Neural cell (in vitro differentiated cells): ENCODE data around the gene RBFOX2.

Experiments
- CTCF ChIP-seq: fragments of 450-650 bp; IDR thresholded peaks from 2 replicates; pipeline ENCODE4 v1.5.1; 2014; ENCODE audit warnings: antibody characterized with exemption, mild to moderate bottlenecking, moderate library complexity; ENCODE audit not compliant: poor library complexity, severe bottlenecking
- EP300 ChIP-seq: fragments of 450-650 bp; conservative IDR thresholded peaks from 2 replicates; pipeline ENCODE4 v1.6.1; 2014; ENCODE audit warnings: antibody characterized with exemption, mild to moderate bottlenecking, moderate library complexity; ENCODE audit not compliant: poor library complexity, severe bottlenecking
- EZH2 ChIP-seq: fragments of 200-600, 300-800 bp; shearing (Covaris generic), sonication (generic); IDR thresholded peaks from 2 replicates; pipeline ENCODE4 v1.6.1; 2014; ENCODE audit warnings: antibody characterized with exemption, low read length, borderline replicate concordance, mild to moderate bottlenecking; ENCODE audit not compliant: insufficient read depth, poor library complexity, severe bottlenecking
- POLR2AphosphoS5 ChIP-seq: IDR thresholded peaks from 2 replicates; pipeline ENCODE4 v1.6.1; 2012
- REST ChIP-seq: IDR thresholded peaks from 2 replicates; pipeline ENCODE4 v1.6.1; 2012; ENCODE audit warnings: borderline replicate concordance
- SMC3 ChIP-seq: fragments of 450-650 bp; conservative IDR thresholded peaks from 2 replicates; pipeline ENCODE4 v1.6.1; 2014; ENCODE audit warnings: antibody characterized with exemption, mild to moderate bottlenecking, moderate library complexity; ENCODE audit not compliant: poor library complexity
- TAF1 ChIP-seq: IDR thresholded peaks from 2 replicates; pipeline ENCODE4 v1.6.1; 2012; ENCODE audit warnings: low read depth

GRCh38 chr22:35944458-35944857 is 84.2 kb downstream of the RBFOX2 start:
- no peak for TF ChIP-seq SMC3
- TF ChIP-seq CTCF: no peak
- no peak for TF ChIP-seq EP300
- TF ChIP-seq TAF1: no peak
- TF ChIP-seq POLR2AphosphoS5: no peak
- no peak for TF ChIP-seq REST
- no peak for TF ChIP-seq EZH2
